ENCODE results near the gene POU4F3. TPM values are rescaled to one million over a fixed set of nuclear protein-coding genes. Genes with fewer than 3 reads are reported as not detected.

The POU4F3 gene
- total RNA-seq, 1 donor from 2014 or later: 0.22 TPM

DNA sequence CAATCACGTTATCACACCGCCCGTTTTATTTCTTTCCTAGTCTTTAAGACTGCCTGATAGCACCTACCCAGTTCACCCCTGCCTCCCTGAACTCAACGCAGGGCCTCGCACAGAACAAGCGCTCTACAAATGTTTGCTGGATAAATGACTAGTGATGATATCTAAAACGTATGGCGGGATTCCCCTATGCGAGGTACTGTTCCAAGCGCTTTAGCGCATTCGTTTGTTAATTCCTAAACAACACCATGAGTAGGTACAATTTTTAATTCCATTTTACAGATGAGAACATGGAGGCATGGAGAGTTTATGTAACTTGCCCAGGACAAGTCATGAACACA lies 6.6 kb downstream of the POU4F3 start:
- Histone ChIP-seq H3K9me3 (ENCODE audit: low read depth) (no peaks in the 10 kb centered on the region), H3K27ac (no peak overlapping the region), H3F3A (ENCODE audit: low read depth) (peaks cover 30% of the 10 kb centered on the region), H3K36me3 (no peaks in the 10 kb centered on the region), H2AFZ (replicated peaks) (no peak overlapping the region), H3K4me2 (peak overlapping the region; percentile 78), H3K27me3 (peaks cover 100% of the 10 kb centered on the region), H4K20me1 (ENCODE audit: low read depth) (peaks cover 68% of the 10 kb centered on the region), H3K79me2 (ENCODE audit: low read depth) (no peaks in the 10 kb centered on the region), H3K9ac (no peak overlapping the region), H3K4me3 (peak overlapping the region; percentile 43), H3K4me1 (peaks cover 12% of the 10 kb centered on the region)
- Mint-ChIP-seq H3K9me3 (peaks cover 2% of the 10 kb centered on the region), H3K27ac (no peak overlapping the region), H3K36me3 (no peaks in the 10 kb centered on the region), H3K27me3 (ENCODE audit: insufficient read depth, low read depth) (peaks cover 79% of the 10 kb centered on the region), H3K4me3 (peak overlapping the region; percentile 79), H3K4me1 (peaks cover 15% of the 10 kb centered on the region)
- DNase-seq (ENCODE audit: low spot score): peak; percentile 25
- TF ChIP-seq, protein P1, sequence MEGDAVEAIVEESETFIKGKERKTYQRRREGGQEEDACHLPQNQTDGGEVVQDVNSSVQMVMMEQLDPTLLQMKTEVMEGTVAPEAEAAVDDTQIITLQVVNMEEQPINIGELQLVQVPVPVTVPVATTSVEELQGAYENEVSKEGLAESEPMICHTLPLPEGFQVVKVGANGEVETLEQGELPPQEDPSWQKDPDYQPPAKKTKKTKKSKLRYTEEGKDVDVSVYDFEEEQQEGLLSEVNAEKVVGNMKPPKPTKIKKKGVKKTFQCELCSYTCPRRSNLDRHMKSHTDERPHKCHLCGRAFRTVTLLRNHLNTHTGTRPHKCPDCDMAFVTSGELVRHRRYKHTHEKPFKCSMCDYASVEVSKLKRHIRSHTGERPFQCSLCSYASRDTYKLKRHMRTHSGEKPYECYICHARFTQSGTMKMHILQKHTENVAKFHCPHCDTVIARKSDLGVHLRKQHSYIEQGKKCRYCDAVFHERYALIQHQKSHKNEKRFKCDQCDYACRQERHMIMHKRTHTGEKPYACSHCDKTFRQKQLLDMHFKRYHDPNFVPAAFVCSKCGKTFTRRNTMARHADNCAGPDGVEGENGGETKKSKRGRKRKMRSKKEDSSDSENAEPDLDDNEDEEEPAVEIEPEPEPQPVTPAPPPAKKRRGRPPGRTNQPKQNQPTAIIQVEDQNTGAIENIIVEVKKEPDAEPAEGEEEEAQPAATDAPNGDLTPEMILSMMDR (IDR thresholded peaks at IDR 0.05): no peak
- TF ChIP-seq EZH2phosphoT487 (IDR thresholded peaks at IDR 0.05) (peak; percentile 93), EZH2 (IDR thresholded peaks at IDR 0.05) (peak; percentile 98)

DNA sequence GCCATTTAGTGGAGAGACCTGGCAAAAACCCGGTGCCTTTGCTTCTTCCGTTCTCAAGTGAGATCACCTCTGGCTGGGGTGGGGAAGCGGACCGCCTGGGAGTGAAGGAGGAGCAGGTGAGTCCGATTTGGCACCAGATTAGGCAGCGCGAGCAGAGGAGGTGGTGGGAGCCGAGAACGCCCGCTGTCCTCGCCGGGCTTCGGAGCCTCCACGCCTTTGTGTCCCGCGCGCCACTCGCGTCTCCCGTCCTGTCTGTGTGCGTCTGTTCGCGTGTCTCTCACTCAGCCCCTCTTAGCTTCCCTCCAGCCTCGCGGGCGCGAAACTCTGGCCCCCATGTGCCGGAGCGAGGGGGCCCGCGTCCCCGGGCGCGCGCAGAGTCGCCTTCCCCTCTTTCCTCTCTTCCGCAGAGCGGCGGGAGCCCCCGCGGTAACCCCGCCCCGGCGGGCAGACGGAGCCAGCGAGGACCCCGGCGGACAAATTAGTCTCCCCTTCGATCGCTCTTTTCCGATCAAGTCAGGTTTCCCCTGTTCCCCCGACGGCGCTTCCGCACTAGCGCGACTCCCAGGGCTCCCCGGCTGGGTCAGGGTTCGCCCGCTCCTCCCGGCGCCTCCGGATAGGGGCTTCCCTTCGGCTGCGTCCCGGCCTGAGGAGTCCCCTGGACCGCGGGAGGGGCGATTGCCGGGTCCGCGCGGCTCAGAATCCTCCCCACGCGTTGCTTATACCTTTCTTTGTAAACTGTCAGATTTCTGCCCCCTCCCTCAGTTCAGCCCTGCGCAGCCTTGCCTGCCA lies 7.1 kb downstream of the POU4F3 start:
- no peak overlapping the region for H3K27ac ChIP-seq
- Mint-ChIP-seq H3K27ac (no peak overlapping the region), H3K27me3 (ENCODE audit: insufficient read depth, low read depth) (peaks cover 73% of the 10 kb centered on the region), H3K4me3 (peak overlapping the region; percentile 79), H3K36me3 (no peaks in the 10 kb centered on the region), H3K9me3 (no peaks in the 10 kb centered on the region), H3K4me1 (peaks cover 12% of the 10 kb centered on the region)
- H3K27me3 ChIP-seq: peaks cover 100% of the 10 kb centered on the region
- no peak overlapping the region for H3K9ac ChIP-seq
- no peaks in the 10 kb centered on the region for H3K36me3 ChIP-seq
- peak overlapping the region; percentile 78 for H3K4me2 ChIP-seq
- TF ChIP-seq EZH2phosphoT487 (IDR thresholded peaks at IDR 0.05): peak; percentile 97
- TF ChIP-seq EZH2 (IDR thresholded peaks at IDR 0.05): peak; percentile 99
- TF ChIP-seq, protein P1 (IDR thresholded peaks at IDR 0.05): no peak
- peak overlapping the region; percentile 43 for H3K4me3 ChIP-seq
- peak; percentile 66 for DNase-seq (ENCODE audit: low spot score)
- H4K20me1 ChIP-seq (ENCODE audit: low read depth): peaks cover 62% of the 10 kb centered on the region
- H2AFZ ChIP-seq (replicated peaks): no peak overlapping the region
- H3K9me3 ChIP-seq (ENCODE audit: low read depth): no peaks in the 10 kb centered on the region
- peaks cover 12% of the 10 kb centered on the region for H3K4me1 ChIP-seq
- peaks cover 30% of the 10 kb centered on the region for H3F3A ChIP-seq (ENCODE audit: low read depth)
- no peaks in the 10 kb centered on the region for H3K79me2 ChIP-seq (ENCODE audit: low read depth)

DNA sequence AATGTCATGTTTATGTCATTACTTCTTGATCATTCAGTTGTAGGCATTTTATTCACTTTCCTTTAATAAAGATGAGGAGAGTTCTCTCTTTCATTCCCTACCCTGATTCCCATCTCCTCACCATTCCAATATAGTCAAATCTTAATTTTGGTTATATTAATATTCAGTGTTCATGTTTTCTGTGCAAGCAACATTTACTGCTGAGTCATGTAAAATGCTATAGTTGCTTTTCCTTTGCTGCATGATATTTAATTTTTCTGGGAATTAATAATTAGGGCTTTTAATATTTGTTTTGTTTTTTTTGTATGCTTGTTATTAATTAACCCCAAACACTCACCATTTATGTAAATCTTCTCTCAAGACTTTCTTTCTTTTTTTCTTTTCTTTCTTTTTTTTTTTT lies 18.5 kb downstream of the POU4F3 start:
- H3K27me3 Mint-ChIP-seq (ENCODE audit: insufficient read depth, low read depth): peaks cover 2% of the 10 kb centered on the region
- no peaks in the 10 kb centered on the region for H3K9me3 Mint-ChIP-seq
- no peak overlapping the region for H3K27ac Mint-ChIP-seq
- Histone ChIP-seq H3K27ac (no peak overlapping the region), H3K4me2 (no peak overlapping the region), H2AFZ (replicated peaks) (no peak overlapping the region), H3K9me3 (ENCODE audit: low read depth) (no peaks in the 10 kb centered on the region), H3F3A (ENCODE audit: low read depth) (no peaks in the 10 kb centered on the region), H3K79me2 (ENCODE audit: low read depth) (no peaks in the 10 kb centered on the region), H3K4me3 (no peak overlapping the region), H4K20me1 (ENCODE audit: low read depth) (no peaks in the 10 kb centered on the region), H3K9ac (no peak overlapping the region), H3K36me3 (no peaks in the 10 kb centered on the region), H3K27me3 (peaks cover 45% of the 10 kb centered on the region), H3K4me1 (no peaks in the 10 kb centered on the region)
- TF ChIP-seq EZH2 (IDR thresholded peaks at IDR 0.05): no peak
- no peak for TF ChIP-seq EZH2phosphoT487 (IDR thresholded peaks at IDR 0.05)
- TF ChIP-seq, protein P1 (IDR thresholded peaks at IDR 0.05): no peak
- DNase-seq (ENCODE audit: low spot score): no peak
- H3K4me3 Mint-ChIP-seq: no peak overlapping the region
- H3K4me1 Mint-ChIP-seq: no peaks in the 10 kb centered on the region
- no peaks in the 10 kb centered on the region for H3K36me3 Mint-ChIP-seq

Data from neural progenitor cell (in vitro differentiated cells).